HG03378 (cell line): Measurements from ENCODE around the gene TRIM66.

ENCODE experiments used
- ATAC-seq: cut with Tn5 transposase; IDR thresholded peaks from one replicate; pipeline ENCODE4 v1.9.1; 2021; ENCODE audit warnings: mild to moderate bottlenecking, moderate library complexity; ENCODE audit not compliant: unreplicated experiment

TRIM66 gene

GRCh38 chr11:8715501-8715900 is 33.0 kb upstream of the TRIM66 start:
- ATAC-seq, result no peak

- no peak for ATAC-seq
Measured at GRCh38 chr11:8714622-8715225, 32.3 kb upstream of the TRIM66 start.

- no peak for ATAC-seq
Measured at GRCh38 chr11:8713760-8714454, 31.4 kb upstream of the TRIM66 start.

- ATAC-seq, result no peak
Measured at GRCh38 chr11:8712506-8712905, 30.0 kb upstream of the TRIM66 start.

- no peak for ATAC-seq
Measured at GRCh38 chr11:8711895-8712442, 29.5 kb upstream of the TRIM66 start.

GRCh38 chr11:8709777-8710176 is 27.3 kb upstream of the TRIM66 start:
- no peak for ATAC-seq

GRCh38 chr11:8709002-8709672 is 26.7 kb upstream of the TRIM66 start:
- no peak for ATAC-seq

- no peak for ATAC-seq
Measured at GRCh38 chr11:8707541-8708191, 25.2 kb upstream of the TRIM66 start.

- ATAC-seq, result no peak
Measured at GRCh38 chr11:8706673-8707432, 24.4 kb upstream of the TRIM66 start.

- ATAC-seq, result no peak
Measured at GRCh38 chr11:8705146-8705545, 22.7 kb upstream of the TRIM66 start.

GRCh38 chr11:8704136-8704535 is 21.7 kb upstream of the TRIM66 start:
- no peak for ATAC-seq

- no peak for ATAC-seq
Measured at GRCh38 chr11:8702598-8702915, 20.1 kb upstream of the TRIM66 start.

GRCh38 chr11:8701891-8702597 is 19.6 kb upstream of the TRIM66 start:
- no peak for ATAC-seq

GRCh38 chr11:8699903-8700302 is 17.4 kb upstream of the TRIM66 start:
- no peak for ATAC-seq

GRCh38 chr11:8698917-8699441 is 16.5 kb upstream of the TRIM66 start:
- no peak for ATAC-seq

- ATAC-seq, result no peak
Measured at GRCh38 chr11:8698379-8698851, 15.9 kb upstream of the TRIM66 start.

GRCh38 chr11:8697054-8697453 is 14.6 kb upstream of the TRIM66 start:
- no peak for ATAC-seq

- no peak for ATAC-seq
Measured at GRCh38 chr11:8694137-8694536, 11.7 kb upstream of the TRIM66 start.

- no peak for ATAC-seq
Measured at GRCh38 chr11:8693555-8693954, 11.1 kb upstream of the TRIM66 start.

GRCh38 chr11:8693010-8693551 is 10.6 kb upstream of the TRIM66 start:
- ATAC-seq, result no peak
